GM19023 (cell line): ENCODE results near the gene C1QTNF8.

Experiments used
- ATAC-seq: cut with Tn5 transposase; IDR thresholded peaks from one replicate; pipeline ENCODE4 v1.9.1; 2021; ENCODE audit warnings: mild to moderate bottlenecking, moderate library complexity; ENCODE audit not compliant: unreplicated experiment

C1QTNF8 gene

DNA sequence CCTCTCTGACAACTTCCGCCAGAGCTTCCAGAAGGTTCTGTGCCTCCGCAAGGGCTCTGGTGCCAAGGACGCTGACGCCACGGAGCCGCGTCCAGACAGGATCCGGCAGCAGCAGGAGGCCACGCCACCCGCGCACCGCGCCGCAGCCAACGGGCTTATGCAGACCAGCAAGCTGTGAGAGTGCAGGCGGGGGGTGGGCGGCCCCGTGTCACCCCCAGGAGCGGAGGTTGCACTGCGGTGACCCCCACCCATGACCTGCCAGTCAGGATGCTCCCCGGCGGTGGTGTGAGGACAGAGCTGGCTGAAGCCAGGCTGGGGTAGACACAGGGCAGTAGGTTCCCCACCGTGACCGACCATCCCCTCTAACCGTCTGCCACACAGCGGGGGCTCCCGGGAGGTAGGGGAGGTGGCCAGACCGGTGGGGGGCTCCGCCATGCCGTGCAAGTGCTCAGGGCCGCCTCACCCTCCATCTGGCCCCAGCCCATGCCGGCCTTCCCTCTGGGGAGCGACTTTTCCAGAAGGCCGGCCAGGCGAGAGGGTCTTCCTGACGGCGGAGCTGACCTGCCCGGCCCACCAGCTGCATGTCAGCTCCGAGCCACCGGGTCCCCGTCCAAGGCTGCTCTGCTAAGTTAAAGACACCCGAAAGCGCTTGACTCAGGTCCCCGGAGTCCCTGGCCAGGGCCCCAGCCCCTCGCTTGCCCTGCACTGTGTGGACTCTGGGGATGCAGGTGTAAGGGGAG is 16.1 kb downstream of the C1QTNF8 start:
- no peak for ATAC-seq

DNA sequence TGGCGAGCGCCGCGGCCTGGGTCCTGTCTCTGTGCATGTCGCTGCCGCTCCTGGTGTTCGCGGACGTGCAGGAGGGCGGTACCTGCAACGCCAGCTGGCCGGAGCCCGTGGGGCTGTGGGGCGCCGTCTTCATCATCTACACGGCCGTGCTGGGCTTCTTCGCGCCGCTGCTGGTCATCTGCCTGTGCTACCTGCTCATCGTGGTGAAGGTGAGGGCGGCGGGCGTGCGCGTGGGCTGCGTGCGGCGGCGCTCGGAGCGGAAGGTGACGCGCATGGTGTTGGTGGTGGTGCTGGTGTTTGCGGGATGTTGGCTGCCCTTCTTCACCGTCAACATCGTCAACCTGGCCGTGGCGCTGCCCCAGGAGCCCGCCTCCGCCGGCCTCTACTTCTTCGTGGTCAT is 16.7 kb downstream of the C1QTNF8 start:
- ATAC-seq, result no peak

DNA sequence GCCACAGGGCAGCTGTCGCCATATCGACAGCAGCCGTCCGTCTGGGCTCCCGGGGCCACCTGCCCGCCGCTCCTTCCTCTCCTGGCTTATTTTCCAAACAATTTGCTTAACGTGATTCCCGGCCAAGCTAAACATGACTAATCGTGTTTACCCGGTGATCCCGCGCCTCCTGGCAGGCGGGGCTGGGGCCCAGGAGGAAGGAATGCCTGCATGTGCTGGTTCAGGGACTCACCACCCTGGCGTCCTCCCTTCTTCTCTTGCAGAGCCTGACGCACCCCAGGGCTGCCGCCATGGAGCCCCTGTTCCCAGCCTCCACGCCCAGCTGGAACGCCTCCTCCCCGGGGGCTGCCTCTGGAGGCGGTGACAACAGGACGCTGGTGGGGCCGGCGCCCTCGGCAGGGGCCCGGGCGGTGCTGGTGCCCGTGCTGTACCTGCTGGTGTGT is 17.4 kb downstream of the C1QTNF8 start:
- no peak for ATAC-seq

DNA sequence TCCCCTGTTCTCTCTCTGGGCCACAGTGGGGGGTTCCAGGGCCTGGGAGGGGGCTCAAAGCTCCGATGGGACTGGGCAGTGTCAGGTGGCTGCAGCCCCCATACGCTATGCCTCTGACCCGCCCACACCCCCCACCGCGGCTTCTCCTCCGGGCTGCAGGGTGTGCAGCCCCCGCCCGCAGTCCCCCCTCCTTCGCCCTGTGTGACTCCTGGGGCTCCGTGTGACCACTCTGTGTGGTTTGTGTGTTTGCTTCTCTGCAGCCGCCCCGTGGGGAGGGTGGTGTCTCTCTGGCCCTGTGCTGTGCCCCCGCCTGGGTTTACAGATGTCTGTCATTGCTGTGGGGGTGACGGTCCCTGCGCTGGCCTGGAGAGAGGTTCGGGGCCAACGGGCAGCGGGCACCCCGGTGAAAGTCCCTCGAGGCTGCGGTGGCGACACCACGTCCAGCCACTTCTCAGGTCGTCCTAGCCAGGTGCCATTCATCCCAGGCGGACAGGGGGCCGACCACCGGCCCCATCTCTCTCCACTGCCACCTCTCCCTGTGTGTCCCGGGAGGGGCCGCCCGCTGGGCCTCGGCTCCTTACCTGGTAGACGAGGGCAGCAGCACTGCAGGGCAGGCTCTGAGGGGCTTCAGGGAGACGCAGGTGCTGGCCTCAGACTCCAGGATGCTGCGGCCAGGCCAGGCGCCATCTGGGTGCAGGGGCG is 18.0 kb downstream of the C1QTNF8 start:
- no peak for ATAC-seq

DNA sequence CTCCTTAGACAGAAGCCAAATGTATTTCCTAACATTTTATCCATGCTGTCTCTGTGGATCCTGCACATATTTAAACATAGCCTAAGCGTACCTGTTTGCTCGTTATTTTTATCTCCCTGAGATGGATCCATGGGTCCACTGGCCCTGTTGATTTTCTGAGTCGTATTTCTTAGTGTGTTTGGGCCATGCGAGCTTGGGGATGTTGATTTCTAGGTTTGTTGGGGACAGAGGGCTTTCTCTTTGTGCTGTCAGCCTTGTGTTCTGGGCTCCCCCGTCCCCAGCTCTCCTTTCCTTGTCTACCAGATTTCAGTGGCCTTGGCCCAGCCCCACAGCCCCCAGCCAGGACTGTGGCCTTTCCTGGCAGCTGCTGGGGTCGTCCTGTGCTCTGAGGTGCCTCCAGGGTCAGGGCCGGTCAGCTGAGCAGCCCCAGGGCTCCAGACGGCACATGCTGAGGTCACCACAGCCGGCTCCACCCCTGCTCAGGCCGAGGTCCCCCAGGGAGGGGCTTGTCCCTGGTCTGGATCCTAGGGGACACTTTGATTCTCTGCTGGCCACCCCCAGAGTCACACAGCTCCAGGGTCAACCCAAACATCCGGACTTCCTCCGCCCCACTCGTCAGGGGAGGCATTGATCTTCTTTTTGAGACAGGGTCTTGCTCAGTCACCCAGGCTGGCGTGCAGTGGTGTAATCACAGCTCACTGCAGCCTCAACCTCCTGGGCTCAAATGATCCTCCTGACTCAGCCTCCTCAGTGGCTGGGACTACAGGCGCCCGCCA is 19.1 kb downstream of the C1QTNF8 start:
- no peak for ATAC-seq

DNA sequence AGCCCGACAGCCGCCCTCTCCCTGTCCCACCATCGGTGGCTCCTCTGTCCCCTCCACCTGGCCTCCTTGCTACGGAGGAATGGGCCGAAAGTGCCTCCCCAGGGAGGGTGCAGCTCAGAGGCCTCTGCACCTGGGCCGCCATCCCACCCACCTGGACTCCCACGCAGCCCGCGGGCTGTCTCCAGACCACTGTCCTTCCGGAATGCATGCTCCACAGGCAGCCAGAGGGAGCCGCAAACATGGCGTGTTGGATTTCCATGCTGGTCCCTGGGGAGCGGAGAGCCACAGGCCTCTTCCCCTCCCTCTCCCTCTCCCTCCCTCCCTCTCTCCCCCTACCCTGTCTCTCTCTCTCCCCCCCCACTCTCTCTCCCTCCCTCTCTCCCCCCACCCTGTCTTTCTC is 20.5 kb downstream of the C1QTNF8 start:
- ATAC-seq, result no peak

DNA sequence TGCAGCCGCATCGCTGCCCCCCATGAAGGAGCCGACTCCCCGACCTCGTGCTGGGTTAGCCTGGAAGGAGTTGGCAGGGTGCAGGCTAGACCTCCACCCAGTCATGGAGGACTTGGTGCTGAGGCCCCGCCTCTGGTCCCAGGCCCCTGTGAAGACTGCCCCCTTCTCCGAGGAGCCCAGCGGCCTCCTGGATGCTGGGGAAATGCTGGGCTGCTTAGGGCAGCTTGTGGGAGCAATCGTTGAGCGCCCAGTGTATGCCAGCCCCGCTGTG is 21.7 kb downstream of the C1QTNF8 start:
- no peak for ATAC-seq

DNA sequence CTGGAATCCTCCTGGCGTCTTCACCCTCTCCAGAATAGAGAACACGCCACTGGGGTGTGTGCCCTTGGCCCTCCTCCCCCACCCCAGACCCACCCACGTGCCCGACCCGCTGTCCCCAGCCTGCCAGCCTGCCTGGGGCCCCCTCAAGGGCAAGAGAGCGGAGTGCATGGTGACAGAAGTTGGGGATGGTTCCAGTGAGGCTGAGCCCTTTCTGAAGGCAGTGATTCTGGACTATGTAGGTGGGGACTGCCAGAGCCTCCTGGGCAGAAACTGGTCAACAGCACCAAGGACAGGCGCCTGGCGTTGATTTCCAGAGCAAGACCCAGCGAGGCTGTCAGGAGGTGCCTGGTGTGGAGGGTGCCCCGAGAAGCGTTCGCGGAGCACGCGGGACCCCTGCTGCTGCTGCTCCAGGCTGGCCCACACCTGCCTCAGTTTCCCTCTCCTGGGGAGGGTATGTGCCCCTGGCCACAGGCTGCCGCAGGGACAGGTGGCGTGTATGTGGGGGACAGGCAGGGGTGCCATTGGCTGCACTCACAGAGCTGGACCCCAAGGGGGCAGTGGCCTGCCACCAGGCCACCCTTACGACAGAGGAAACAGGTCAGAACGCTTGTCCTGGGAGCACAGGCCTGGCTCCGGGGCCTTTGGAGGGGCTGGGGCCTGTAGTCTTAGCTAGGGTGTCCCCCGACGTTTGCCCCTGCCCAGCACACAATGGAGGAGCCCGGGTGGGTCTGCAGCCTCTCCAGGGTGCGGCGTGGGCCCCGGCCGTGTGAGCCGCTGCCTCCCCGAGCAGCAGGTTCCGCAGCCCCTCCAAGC is 22.3 kb downstream of the C1QTNF8 start:
- ATAC-seq, result no peak

DNA sequence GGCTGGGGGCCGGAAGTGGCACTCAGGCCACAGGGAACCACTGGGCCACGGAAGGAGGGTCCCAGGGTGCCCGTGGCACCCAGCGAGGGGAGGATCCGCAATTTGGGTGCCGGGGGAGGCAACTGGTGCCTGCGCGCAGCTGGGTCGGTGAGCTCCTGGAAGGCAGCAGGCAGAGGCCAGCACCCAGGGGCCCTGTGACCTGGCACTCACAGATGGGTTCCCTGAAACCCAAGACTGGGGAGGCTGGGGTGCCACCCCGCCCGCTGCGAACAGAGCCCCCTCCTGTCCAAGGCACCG is 22.8 kb downstream of the C1QTNF8 start:
- no peak for ATAC-seq

DNA sequence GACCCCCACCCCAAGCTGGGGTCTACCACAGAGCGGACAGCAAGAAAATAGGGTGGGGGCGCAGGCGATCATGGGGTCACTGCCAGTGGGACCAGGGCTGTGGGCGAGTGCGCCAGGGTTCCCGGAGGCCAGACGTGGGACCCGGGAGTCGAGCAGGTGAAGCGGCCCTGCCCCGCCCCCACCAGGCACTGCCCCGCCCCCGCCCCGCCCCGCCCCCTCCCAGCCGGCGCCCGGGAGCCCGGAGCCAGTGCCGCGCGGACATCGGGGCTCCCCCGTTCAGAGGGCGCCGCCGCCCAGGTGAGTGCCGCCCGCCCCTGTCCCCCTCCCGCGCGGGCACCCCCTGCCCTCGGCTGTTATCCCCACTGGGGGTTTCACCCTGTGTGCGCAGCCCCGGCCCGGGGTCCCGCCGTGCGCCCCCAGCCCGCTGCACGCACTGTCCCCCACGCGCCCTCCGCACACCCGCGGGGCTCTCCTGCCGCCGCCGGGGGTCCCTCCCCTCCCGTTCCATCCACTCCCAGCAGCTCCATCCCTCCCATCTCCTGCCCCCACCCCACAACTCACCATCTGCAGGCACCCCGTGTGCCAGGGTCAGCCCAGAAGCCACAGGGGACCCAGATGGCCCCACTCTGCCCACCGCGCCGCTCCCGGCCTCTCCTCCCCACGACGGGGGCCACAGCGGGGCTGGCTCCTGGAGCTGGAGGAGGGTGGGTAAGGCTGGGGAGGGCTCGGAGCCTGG is 23.4 kb downstream of the C1QTNF8 start, which contains the start of gene SSTR5:
TSS of gene SSTR5 (plus strand) at position 222 of the 736 bp plus-strand sequence. CDS start 6,122 bp downstream, outside the sequence.
- ATAC-seq, result no peak

DNA sequence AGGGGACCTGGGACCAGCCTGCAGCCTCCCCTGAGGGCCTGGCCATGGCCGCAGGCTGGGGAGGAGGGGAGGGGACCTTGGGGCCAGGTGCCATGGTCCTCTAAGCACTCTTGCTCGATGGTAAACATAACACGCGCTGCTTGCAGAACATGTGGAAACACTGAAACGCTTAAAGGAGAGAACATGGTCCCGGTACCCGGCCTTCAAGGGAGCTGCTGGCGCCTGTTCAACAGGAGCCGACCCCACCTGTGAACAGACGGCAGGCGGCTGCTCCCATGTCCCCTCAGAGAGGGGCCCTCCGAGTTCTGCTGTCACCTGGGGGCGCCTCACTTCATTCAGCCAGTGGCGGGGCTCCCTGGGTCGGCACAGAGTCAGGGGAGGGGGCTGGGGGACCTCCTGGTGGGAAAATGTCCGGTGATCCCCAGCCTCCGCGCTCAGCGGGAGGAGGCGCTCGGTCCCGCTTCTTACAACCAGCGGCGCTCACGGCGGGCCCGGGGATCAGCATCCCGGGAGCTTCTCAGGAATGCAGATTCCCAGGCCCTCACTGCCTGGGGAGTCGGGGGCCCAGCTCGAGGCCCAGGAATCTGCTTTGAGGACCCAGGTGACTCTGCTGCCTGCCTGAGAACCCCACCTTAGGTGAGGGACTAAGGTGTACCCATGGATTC is 24.4 kb downstream of the C1QTNF8 start:
- ATAC-seq, result no peak

DNA sequence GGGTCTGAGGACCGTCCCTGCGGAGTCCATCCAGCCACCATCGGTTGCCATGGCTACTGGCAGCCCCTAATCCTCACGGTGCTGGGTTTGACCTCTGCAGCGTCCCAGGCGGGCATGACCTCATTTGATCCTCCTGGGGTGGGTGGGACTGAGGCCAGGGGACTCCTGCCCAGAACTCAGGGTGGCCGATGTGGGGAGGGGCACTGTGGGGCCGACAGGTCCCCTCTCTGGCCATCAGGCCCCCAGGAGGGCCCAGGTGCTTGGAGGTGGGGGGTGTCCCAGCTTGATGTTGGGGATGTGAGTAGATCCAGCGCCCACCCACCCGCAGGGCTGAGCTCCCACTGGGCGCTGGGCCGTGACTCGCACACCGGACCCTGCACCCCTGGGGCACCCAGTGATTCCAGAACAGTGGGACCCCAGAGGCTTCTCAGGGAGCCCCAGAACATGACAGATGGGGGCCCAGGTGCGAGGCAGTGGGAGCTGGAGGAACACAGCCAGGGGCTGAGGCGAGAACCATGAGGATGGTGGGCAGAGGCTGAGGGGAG is 25.1 kb downstream of the C1QTNF8 start:
- no peak for ATAC-seq

DNA sequence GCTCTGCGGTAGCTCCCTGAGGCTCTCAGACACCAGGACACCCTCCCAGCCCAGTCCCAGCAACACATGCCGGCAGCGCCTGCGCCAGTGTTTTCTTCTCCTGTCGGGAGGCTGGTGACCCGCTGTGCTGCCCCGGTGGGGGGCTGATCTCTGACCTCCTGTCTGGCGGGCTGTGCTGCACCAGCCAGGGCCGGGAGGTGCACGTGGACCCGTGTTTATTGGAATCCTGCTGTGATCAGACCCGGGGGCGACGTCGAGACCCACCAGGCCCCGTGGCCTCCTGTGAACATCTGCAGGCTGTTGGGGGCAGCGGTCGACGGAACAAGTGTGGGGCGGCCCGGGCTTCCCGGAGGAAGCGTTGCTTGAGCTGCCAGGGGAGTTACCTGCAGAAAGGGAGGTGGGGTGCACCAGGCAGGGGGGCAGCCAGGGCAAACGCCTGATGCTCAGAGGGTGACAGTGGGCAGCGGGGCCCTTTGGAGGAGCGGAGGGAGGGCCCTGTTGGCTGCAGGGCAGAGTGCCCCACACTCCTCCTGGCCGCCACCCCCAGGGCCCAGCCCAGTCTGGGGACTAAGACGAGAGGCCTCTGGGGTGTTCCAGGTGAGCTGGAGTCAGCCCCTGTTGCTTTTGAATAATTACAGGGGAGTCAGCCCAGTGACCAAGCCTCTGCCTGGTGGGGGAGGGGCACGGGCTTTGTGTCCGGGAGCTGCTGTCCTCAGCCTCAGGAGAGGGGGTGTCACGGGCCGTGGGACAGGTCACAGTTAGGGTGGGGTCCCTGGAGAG is 25.8 kb downstream of the C1QTNF8 start:
- no peak for ATAC-seq

DNA sequence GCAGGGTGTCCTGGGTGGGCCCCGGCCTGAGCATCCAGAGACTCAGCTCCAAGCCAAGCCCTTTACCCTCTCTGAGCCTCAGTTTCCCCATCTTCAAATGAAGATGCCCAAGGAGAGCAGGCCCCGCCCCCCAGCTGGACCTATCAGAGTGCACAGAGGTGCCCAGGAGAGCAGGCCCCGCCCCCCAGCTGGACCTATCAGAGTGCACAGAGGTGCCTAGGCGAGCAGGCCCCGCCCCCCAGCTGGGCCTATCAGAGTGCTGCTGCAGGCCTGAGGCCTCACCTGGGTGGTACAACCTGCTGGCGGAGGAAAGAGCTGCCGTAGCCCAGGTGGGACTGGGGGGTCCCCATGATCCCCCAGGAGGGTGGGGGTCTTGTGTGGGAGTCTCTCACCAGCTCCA is 26.9 kb downstream of the C1QTNF8 start:
- no peak for ATAC-seq

DNA sequence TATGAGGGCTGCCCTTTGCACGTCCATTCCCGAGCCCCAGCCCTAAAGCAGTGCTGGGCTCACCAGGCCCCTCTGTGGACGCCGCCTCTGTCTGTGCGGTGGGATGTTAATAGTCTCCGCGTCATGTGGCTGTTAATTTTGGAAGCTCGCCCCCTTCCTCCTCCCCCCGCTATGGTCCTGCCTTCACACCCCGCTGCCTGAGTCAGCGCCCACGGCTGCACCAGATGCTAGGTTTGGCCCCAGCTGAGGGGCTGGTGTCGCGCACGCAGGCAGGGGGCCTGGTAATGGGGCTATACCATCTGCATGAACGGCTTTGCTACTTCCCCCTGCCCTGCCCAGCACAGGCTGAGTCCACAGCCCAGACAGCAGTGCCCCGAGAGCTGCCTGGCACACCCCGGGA is 27.6 kb downstream of the C1QTNF8 start:
- no peak for ATAC-seq

DNA sequence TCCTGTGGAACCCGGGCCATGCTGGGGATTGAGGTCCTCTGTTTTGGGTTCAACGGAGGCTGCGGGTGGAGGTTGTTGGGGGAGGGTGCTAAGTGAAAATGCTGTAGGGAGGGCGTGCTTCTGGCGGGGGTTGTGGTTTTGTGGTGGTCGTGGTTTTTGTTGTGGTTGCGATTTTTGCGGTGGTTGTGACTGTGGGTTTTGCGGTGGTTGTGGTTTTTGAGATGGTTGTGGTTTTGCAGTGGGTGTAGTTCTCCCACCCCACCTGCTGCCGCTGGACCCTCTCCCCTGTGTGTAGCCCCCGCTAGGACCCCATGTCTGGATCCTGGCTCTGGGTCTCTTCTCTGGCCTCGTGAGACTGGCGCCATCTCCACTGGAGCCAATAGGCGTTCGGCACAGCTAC is 28.4 kb downstream of the C1QTNF8 start:
- ATAC-seq, result no peak

DNA sequence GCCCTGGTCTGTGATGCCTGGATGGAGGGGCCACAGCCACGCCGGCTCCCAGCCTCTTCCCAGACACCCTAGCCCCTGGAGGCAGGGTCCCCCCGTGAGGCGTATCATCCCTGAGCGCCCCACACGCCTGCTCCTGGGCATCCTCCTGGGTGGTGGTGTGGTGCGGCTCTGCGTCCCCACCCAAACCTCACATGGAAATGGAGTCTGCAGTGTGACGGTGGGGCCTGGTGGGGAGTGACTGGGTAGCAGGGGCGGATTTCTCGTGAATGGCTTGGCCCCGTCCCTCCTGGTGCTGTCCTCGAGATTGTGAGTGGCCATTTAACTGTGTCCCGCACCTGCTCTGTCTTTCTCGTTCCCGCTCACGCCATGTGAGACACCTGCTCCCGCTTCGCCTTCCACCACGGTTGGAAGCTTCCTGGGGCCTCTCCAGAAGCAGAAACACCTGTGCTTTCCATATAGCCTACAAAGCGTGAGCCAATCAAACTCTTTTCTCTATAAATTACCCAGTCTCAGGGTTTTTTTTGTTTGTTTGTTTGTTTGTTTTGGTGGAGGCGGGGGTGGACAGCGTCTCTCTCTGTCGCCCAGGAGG is 29.4 kb downstream of the C1QTNF8 start:
- no peak for ATAC-seq

DNA sequence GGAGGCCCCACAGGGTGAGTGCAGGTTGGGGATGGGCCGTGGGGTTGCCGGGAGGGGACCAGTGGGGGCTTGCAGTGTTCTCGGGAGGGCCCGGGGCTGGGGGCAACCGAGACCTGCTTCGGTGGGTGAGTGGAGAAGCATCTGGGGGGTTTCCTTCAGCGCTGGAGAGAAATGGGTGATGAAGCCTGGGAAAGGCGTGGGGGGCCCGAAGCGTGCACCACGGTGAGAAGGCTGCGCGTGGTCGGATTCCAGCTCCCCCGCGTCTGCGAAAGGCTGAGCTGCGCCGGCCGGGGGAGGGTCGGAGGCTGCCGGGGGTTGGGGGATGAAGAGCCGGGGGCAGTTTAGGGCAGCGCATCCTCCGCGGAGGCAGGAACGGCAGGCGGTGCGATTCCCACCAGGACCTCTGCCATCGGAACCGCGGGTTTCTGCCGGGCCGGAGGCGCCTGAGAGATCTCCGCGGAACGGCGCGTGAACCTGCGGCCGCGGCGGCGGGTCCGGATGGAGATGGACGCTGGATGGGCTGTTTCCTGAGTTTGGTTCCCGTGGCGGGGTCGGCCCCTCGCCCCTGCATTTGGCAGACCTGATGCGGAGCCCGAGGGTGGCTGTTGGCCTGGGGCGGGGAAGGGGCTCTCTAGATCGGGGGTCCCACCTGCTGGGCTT is 30.4 kb downstream of the C1QTNF8 start:
- ATAC-seq, result no peak
